ENCODE measurements around the gene SGMS1. TPM values are rescaled to one million over a fixed set of nuclear protein-coding genes. Genes with fewer than 3 reads are reported as not detected.
"Not testable (repeated sequence)": the region's sequence is repeated elsewhere in the genome, so short reads cannot be mapped to it uniquely, and the experiment has no call there.

Gene SGMS1
- total and polyA plus RNA-seq, 7 donors: 3.5 to 81.3 (median 55.7) TPM

- intact Hi-C loops (cut with DNase I): no loop called here
- TF ChIP-seq POLR2AphosphoS5 (IDR thresholded peaks at IDR 0.05) (peak in 1 of 4 donors; percentile 45), POLR2A (IDR thresholded peaks at IDR 0.05) (no peak), CTCF (IDR thresholded peaks at IDR 0.05) (no peak)
- H3K27me3 ChIP-seq: no peaks in the 10 kb centered on the region
- peaks cover 0 to 13% (median 5%) of the 10 kb centered on the region in 4 donors for H3K4me1 ChIP-seq
- H3K4me3 ChIP-seq: no peak overlapping the region
- no peaks in the 10 kb centered on the region for H3K9me3 ChIP-seq
- 48 to 68% methylated on average over 4 of the region's 4 CpGs for WGBS, 2 donors
- DNase-seq: no peak
- peak overlapping the region in 3 of 4 donors; percentile 48 to 62 (median 60) for H3K27ac ChIP-seq
- no peaks in the 10 kb centered on the region for H3K36me3 ChIP-seq
Observed at GRCh38 chr10:50431133-50431532, 192.6 kb downstream of the SGMS1 start.

GRCh38 chr10:50426485-50426884, 197.3 kb downstream of the SGMS1 start:
- no peaks in the 10 kb centered on the region for H3K9me3 ChIP-seq
- H3K4me3 ChIP-seq: no peak overlapping the region
- intact Hi-C loops (cut with DNase I): no loop called here
- no peaks in the 10 kb centered on the region for H3K27me3 ChIP-seq
- 94 to 97% methylated on average over 1 of the region's 1 CpG for WGBS, 2 donors
- no peak for DNase-seq
- TF ChIP-seq CTCF (IDR thresholded peaks at IDR 0.05): no peak
- no peak for TF ChIP-seq POLR2AphosphoS5 (IDR thresholded peaks at IDR 0.05)
- no peak for TF ChIP-seq EP300 (IDR thresholded peaks at IDR 0.05)
- TF ChIP-seq POLR2A (IDR thresholded peaks at IDR 0.05): no peak
- H3K36me3 ChIP-seq: no peaks in the 10 kb centered on the region
- no peak overlapping the region for H3K27ac ChIP-seq
- H3K4me1 ChIP-seq: peaks cover 0 to 9% (median under 1%) of the 10 kb centered on the region in 4 donors

- 100% methylated on average over 1 of the region's 1 CpG for WGBS, 2 donors
- H3K4me1 ChIP-seq; H3K27me3 ChIP-seq; DNase-seq; H3K36me3 ChIP-seq; H3K27ac ChIP-seq; H3K9me3 ChIP-seq; H3K4me3 ChIP-seq; intact Hi-C loops (cut with DNase I): not testable (repeated sequence)
Observed at GRCh38 chr10:50425215-50425614, 198.5 kb downstream of the SGMS1 start.

GRCh38 chr10:50423448-50423847, 200.3 kb downstream of the SGMS1 start:
- Histone ChIP-seq H3K9me3 (no peaks in the 10 kb centered on the region), H3K27me3 (no peaks in the 10 kb centered on the region), H3K4me3 (no peak overlapping the region), H3K27ac (no peak overlapping the region), H3K4me1 (peaks cover 0 to 16% (median 11%) of the 10 kb centered on the region in 4 donors), H3K36me3 (no peaks in the 10 kb centered on the region)
- TF ChIP-seq POLR2A (IDR thresholded peaks at IDR 0.05) (no peak), EP300 (IDR thresholded peaks at IDR 0.05) (no peak), CTCF (IDR thresholded peaks at IDR 0.05) (no peak), POLR2AphosphoS5 (IDR thresholded peaks at IDR 0.05) (no peak)
- 98% methylated on average over 3 of the region's 3 CpGs for WGBS, 2 donors
- no peak for DNase-seq
- intact Hi-C loops (cut with DNase I): no loop called here

GRCh38 chr10:50422259-50422658, 201.5 kb downstream of the SGMS1 start:
- H3K4me1 ChIP-seq: peaks cover 0 to 18% (median 14%) of the 10 kb centered on the region in 4 donors
- no peak overlapping the region for H3K4me3 ChIP-seq
- DNase-seq: no peak
- no peaks in the 10 kb centered on the region for H3K27me3 ChIP-seq
- intact Hi-C loops (cut with DNase I): no loop called here
- TF ChIP-seq EP300 (IDR thresholded peaks at IDR 0.05) (no peak), POLR2AphosphoS5 (IDR thresholded peaks at IDR 0.05) (no peak), POLR2A (IDR thresholded peaks at IDR 0.05) (no peak), CTCF (IDR thresholded peaks at IDR 0.05) (no peak)
- H3K27ac ChIP-seq: peak overlapping the region in 1 of 4 donors; percentile 7
- H3K36me3 ChIP-seq: no peaks in the 10 kb centered on the region
- no peaks in the 10 kb centered on the region for H3K9me3 ChIP-seq
- WGBS, 2 donors: 46 to 54% methylated on average over 4 of the region's 4 CpGs
